SK-N-MC (cell line): ENCODE results near the gene PMFBP1.

ENCODE experiments used
- EZH2 ChIP-seq: fragments of 200-600 bp; sonication (generic); IDR thresholded peaks from one replicate; pipeline ENCODE4 v1.6.1; 2017; ENCODE audit warnings: antibody characterized with exemption
- POLR2AphosphoS5 ChIP-seq: IDR thresholded peaks from 2 replicates; pipeline ENCODE4 v1.6.1; 2012; ENCODE audit warnings: mild to moderate bottlenecking, low read depth, low read length, borderline replicate concordance

- TF ChIP-seq EZH2 (no peak), POLR2AphosphoS5 (no peak)
Measured at GRCh38 chr16:72123426-72123825, 48.5 kb downstream of the PMFBP1 start.
